Stimulated activated CD4-positive, alpha-beta T cell treated with anti-CD3 and anti-CD28 coated beads, Interleukin-4, amount 100 ng/mL, for 24 hours (primary cell): ENCODE results near the gene RASSF3.
"Not testable (repeated sequence)": the region's sequence is repeated elsewhere in the genome, so short reads cannot be mapped to it uniquely, and the experiment has no call there.

Experiments used
- DNase-seq: peaks from one replicate; pipeline ENCODE4 v3.0.0-alpha.2; 2020

The RASSF3 gene

GRCh38 chr12:64672925-64673409 lies 62.7 kb downstream of the RASSF3 start:
- DNase-seq: peak; percentile 40

- DNase-seq: no peak
Observed at GRCh38 chr12:64673490-64674169, 63.3 kb downstream of the RASSF3 start.

- DNase-seq: peak; percentile 33
Observed at GRCh38 chr12:64674367-64674922, 64.2 kb downstream of the RASSF3 start.

GRCh38 chr12:64675795-64676194 lies 65.5 kb downstream of the RASSF3 start:
- DNase-seq: no peak

- DNase-seq: no peak
Observed at GRCh38 chr12:64678248-64678647, 68.0 kb downstream of the RASSF3 start.

- DNase-seq: no peak
Observed at GRCh38 chr12:64678835-64679234, 68.5 kb downstream of the RASSF3 start.

GRCh38 chr12:64679487-64680001 lies 69.2 kb downstream of the RASSF3 start:
- DNase-seq: peak; percentile 61

GRCh38 chr12:64680235-64680634 lies 69.9 kb downstream of the RASSF3 start:
- no peak for DNase-seq

- no peak for DNase-seq
Observed at GRCh38 chr12:64681200-64682052, 71.1 kb downstream of the RASSF3 start.

- no peak for DNase-seq
Observed at GRCh38 chr12:64682572-64683277, 72.4 kb downstream of the RASSF3 start.

GRCh38 chr12:64683816-64684543 lies 73.7 kb downstream of the RASSF3 start:
- DNase-seq: no peak

GRCh38 chr12:64685050-64685449 lies 74.8 kb downstream of the RASSF3 start:
- no peak for DNase-seq

- no peak for DNase-seq
Observed at GRCh38 chr12:64685605-64686004, 75.3 kb downstream of the RASSF3 start.

GRCh38 chr12:64687816-64688215 lies 77.5 kb downstream of the RASSF3 start:
- no peak for DNase-seq

GRCh38 chr12:64688219-64688618 lies 77.9 kb downstream of the RASSF3 start:
- DNase-seq: no peak

GRCh38 chr12:64688715-64689114 lies 78.4 kb downstream of the RASSF3 start:
- no peak for DNase-seq

GRCh38 chr12:64690236-64690635 lies 79.9 kb downstream of the RASSF3 start:
- DNase-seq: not testable (repeated sequence)

GRCh38 chr12:64691227-64691794 lies 81.0 kb downstream of the RASSF3 start:
- DNase-seq: no peak

- no peak for DNase-seq
Observed at GRCh38 chr12:64691795-64692583, 81.7 kb downstream of the RASSF3 start.

GRCh38 chr12:64694130-64695040 lies 84.1 kb downstream of the RASSF3 start:
- no peak for DNase-seq
